ENCODE measurements around the gene BCL2L13.
A peak's percentile ranks its signal among the peaks of the same experiment; 100 is the strongest.

The BCL2L13 gene

DNA sequence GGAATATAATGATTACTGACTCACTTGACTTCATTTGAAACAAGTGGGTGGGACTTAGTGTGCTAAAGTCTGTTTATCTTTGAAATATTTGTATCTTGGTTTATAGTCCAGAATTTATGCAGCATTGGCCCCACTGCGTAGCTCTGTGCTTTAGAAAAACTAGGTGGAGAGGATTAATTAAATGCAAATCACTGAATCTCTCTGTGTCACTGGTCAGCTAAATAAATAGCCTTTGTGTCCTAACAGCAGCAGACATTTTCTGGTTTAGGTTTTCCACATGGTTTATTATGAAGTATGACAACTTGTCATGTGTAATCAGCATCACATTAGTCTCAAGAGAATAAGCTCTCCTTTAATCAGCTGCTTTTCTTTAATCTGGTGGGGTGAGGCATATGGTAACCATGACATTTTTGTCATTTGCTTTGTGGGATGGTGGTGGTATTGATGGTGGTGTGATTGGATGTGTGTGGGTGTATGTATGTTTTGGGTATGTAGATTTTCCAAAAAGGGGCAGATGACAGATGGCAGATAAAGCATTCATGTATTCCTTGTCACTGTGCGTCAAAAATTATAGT lies 33.9 kb downstream of the BCL2L13 start:
- DNase-seq (ENCODE audit: insufficient read length, low spot score) (no peak), FAIRE-seq (peak; percentile 75)
- TF ChIP-seq, protein P1, sequence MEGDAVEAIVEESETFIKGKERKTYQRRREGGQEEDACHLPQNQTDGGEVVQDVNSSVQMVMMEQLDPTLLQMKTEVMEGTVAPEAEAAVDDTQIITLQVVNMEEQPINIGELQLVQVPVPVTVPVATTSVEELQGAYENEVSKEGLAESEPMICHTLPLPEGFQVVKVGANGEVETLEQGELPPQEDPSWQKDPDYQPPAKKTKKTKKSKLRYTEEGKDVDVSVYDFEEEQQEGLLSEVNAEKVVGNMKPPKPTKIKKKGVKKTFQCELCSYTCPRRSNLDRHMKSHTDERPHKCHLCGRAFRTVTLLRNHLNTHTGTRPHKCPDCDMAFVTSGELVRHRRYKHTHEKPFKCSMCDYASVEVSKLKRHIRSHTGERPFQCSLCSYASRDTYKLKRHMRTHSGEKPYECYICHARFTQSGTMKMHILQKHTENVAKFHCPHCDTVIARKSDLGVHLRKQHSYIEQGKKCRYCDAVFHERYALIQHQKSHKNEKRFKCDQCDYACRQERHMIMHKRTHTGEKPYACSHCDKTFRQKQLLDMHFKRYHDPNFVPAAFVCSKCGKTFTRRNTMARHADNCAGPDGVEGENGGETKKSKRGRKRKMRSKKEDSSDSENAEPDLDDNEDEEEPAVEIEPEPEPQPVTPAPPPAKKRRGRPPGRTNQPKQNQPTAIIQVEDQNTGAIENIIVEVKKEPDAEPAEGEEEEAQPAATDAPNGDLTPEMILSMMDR (IDR thresholded peaks at IDR 0.05; ENCODE audit: insufficient read depth, missing control alignments): no peak

DNA sequence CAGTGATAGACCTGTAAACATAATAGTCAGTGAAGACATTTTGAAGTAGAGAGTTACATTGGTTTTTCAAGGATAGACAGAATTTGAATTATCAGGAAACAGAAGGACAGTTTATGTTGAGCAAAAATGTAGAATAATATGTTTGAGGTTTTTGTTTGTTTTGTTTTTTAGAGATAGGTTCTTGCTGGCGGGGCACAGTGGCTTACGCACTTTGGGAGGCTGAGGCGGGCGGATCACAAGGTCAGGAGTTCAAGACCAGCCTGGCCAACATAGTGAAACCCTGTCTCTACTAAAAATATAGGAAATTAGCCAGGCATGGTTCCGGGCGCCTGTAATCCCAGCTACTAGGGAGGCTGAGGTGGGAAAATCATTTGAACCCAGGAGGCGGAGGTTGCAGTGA lies 35.6 kb downstream of the BCL2L13 start:
- TF ChIP-seq, protein P1 (IDR thresholded peaks at IDR 0.05; ENCODE audit: insufficient read depth, missing control alignments): no peak
- no peak for FAIRE-seq
- no peak for DNase-seq (ENCODE audit: insufficient read length, low spot score)

DNA sequence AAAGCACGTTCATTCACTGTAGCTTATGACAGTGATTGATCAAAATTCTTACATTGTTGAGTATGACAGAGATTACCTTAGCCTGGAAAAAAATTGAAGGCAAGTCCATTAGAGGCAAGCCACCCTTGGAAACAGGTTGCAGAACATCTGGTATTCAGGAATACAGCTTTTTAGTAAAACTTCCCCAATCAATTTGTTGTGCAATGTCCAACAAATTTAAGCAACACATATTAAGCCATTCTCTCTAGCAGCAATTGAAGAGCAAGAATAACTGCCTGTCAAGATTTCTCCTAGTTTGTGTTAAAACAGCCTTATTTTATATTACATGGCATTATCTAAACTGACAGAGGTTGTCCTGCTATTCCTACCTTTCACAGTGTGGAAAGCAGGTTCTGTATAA lies 37.0 kb downstream of the BCL2L13 start:
- FAIRE-seq (no peak), DNase-seq (ENCODE audit: insufficient read length, low spot score) (no peak)

GRCh38 chr22:17678817-17679385 lies 40.3 kb downstream of the BCL2L13 start:
- TF ChIP-seq, protein P1 (IDR thresholded peaks at IDR 0.05; ENCODE audit: insufficient read depth, missing control alignments): no peak
- FAIRE-seq (no peak), DNase-seq (ENCODE audit: insufficient read length, low spot score) (no peak)

More for the DNA sequence above, 37.0 kb downstream of the BCL2L13 start:
- TF ChIP-seq, protein P1 (IDR thresholded peaks at IDR 0.05; ENCODE audit: insufficient read depth, missing control alignments): no peak

DNA sequence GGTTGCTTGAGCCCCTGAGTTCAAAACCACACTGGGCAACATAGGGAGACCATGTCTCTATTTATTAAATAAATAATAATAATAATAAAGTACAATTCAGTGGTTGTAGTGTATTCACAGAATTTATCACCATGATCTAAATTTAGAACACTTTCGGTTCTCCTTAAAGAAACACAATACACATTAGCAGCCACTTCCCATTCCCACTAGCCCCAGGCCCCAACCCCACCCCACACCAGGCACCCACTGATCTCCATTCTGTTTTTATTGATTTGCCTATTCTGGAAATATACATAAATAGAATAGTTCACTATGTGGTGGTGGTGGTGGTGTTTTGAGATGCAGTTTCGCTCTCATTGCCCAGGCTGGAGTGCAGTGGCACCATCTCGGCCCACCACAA lies 45.7 kb downstream of the BCL2L13 start:
- FAIRE-seq (no peak), DNase-seq (ENCODE audit: insufficient read length, low spot score) (no peak)
- TF ChIP-seq, protein P1 (IDR thresholded peaks at IDR 0.05; ENCODE audit: insufficient read depth, missing control alignments): no peak

GRCh38 chr22:17692841-17693240 lies 54.3 kb downstream of the BCL2L13 start:
- DNase-seq (ENCODE audit: insufficient read length, low spot score) (no peak), FAIRE-seq (no peak)
- TF ChIP-seq, protein P1 (IDR thresholded peaks at IDR 0.05; ENCODE audit: insufficient read depth, missing control alignments): no peak

DNA sequence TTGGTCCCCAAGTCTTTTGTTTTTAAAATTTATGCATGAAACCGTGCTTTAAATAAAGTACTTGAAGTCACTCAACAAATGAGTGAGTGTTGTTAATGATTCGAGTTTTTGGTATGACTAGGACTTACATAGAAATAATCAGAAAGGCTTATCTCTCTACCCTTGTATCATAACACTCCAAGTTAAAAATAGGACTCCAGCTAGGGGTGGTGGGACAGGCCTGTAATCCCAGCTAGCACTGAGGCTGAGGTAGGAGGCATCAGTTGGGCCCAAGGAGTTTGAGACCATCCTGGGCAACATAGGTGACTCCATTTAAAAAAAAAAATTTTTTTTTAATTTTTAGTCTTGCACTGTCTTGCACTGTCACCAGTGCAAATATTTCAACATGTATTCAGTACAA lies 55.6 kb downstream of the BCL2L13 start:
- FAIRE-seq: no peak
- TF ChIP-seq, protein P1 (IDR thresholded peaks at IDR 0.05; ENCODE audit: insufficient read depth, missing control alignments): no peak
- DNase-seq (ENCODE audit: insufficient read length, low spot score): no peak
